A549 (cell line): ENCODE measurements around the gene GOLGA3.

ENCODE experiments used
- CHD4 ChIP-seq: fragments of 200-600 bp; sonication (generic); IDR thresholded peaks from 2 replicates; pipeline ENCODE4 v1.6.1; 2016; ENCODE audit warnings: antibody characterized with exemption, mild to moderate bottlenecking, borderline replicate concordance
- EHMT2 ChIP-seq: fragments of 200-600 bp; sonication (generic); IDR thresholded peaks from 2 replicates; pipeline ENCODE4 v1.6.1; 2016; ENCODE audit warnings: antibody characterized with exemption, low read depth, mild to moderate bottlenecking, moderate library complexity
- JUN ChIP-seq, 2 experiments: fragments of >200 bp; sonication (Bioruptor Twin); formaldehyde crosslinking; IDR thresholded peaks; 2 replicates in 1 of 2; 3 replicates in 1 of 2; pipeline ENCODE4 v1.6.1; 2016 to 2017
- MYC ChIP-seq: IDR thresholded peaks from 2 replicates; pipeline ENCODE4 v1.6.1; 2012; ENCODE audit warnings: mild to moderate bottlenecking, inconsistent platforms, low read length, improper control_type of control experiment, borderline replicate concordance
- POLR2A ChIP-seq: IDR thresholded peaks from 2 replicates; pipeline ENCODE4 v1.6.1; 2012; ENCODE audit warnings: mild to moderate bottlenecking, low read length
- RAD21 ChIP-seq, 2 experiments: fragments of >200 bp in 1 of 2; sonication (Bioruptor Twin) in 1 of 2; formaldehyde crosslinking in 1 of 2; IDR thresholded peaks in 1 of 2; conservative IDR thresholded peaks in 1 of 2; 2 replicates in 1 of 2; 3 replicates in 1 of 2; pipeline ENCODE4 v1.6.1; 2012 to 2018; ENCODE audit warnings: inconsistent platforms in 1 of 2
- RARB ChIP-seq: fragments of 250-450 bp; sonication (Bioruptor Pico); IDR thresholded peaks from 2 replicates; pipeline ENCODE4 v1.8.0; 2021; ENCODE audit warnings: mild to moderate bottlenecking, moderate library complexity
- TF ChIP-seq, protein P1 (sequence below): fragments of >200 bp; sonication (Bioruptor Twin); formaldehyde crosslinking; IDR thresholded peaks from 3 replicates; pipeline ENCODE4 v1.5.1; 2016
- TF ChIP-seq, protein P2 (sequence below): IDR thresholded peaks from 2 replicates; pipeline ENCODE4 v1.6.1; 2012
- TF ChIP-seq, protein P3 (sequence below): fragments of 200-600 bp; sonication (generic); IDR thresholded peaks from 2 replicates; pipeline ENCODE4 v1.6.1; 2016; ENCODE audit warnings: antibody characterized with exemption, mild to moderate bottlenecking, moderate library complexity
- TF ChIP-seq, protein P4 (sequence below): fragments of 450-650 bp; IDR thresholded peaks from 2 replicates; pipeline ENCODE4 v1.6.1; 2014; ENCODE audit warnings: antibody characterized with exemption

DNA sequence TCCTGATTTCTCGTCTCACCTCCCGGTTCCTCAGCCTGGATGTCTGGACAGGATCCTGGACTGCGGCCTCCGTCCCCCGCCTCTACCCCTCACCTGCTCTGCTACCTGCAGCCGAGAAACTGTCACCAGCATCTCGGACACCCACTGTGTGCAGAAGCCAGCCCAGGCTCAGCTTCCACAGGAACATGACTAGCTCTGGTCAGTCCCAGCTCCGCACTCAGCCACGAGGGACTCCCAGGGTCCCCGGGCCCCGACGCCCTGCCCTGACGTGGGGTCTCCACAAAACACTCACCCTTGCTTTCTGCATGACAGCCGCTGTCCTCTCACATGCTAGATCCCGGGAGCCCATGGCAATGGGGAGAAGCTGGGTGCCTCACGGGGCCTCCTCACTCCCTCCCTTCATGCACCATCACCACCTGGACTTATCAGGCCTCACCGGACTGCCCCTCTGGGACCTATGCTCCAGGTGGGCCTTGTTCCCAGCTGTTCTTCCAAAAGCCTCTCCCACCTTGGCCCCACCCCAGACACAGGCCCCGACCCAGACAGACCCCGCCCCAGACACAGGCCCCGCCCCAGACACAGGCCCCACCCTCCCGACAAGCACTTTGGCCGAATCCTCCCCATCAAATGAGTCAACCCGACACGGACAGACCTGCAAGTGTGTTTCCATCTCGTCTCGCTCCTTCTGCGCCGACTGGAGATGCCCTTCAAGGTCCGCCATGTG, 40.1 kb downstream of the GOLGA3 start:
- TF ChIP-seq, protein P1, sequence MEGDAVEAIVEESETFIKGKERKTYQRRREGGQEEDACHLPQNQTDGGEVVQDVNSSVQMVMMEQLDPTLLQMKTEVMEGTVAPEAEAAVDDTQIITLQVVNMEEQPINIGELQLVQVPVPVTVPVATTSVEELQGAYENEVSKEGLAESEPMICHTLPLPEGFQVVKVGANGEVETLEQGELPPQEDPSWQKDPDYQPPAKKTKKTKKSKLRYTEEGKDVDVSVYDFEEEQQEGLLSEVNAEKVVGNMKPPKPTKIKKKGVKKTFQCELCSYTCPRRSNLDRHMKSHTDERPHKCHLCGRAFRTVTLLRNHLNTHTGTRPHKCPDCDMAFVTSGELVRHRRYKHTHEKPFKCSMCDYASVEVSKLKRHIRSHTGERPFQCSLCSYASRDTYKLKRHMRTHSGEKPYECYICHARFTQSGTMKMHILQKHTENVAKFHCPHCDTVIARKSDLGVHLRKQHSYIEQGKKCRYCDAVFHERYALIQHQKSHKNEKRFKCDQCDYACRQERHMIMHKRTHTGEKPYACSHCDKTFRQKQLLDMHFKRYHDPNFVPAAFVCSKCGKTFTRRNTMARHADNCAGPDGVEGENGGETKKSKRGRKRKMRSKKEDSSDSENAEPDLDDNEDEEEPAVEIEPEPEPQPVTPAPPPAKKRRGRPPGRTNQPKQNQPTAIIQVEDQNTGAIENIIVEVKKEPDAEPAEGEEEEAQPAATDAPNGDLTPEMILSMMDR: no peak
- no peak for TF ChIP-seq JUN (IDR thresholded peaks at IDR 0.05)
- TF ChIP-seq RAD21 (conservative IDR thresholded peaks at IDR 0.05 in 1 of 2, IDR thresholded peaks at IDR 0.05 in 1 of 2): no peak
- TF ChIP-seq RARB (CRISPR knock-in tag): no peak
- no peak for TF ChIP-seq POLR2A
- TF ChIP-seq, protein P2, sequence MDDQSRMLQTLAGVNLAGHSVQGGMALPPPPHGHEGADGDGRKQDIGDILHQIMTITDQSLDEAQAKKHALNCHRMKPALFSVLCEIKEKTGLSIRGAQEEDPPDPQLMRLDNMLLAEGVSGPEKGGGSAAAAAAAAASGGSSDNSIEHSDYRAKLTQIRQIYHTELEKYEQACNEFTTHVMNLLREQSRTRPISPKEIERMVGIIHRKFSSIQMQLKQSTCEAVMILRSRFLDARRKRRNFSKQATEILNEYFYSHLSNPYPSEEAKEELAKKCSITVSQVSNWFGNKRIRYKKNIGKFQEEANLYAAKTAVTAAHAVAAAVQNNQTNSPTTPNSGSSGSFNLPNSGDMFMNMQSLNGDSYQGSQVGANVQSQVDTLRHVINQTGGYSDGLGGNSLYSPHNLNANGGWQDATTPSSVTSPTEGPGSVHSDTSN: no peak
- TF ChIP-seq EHMT2: no peak
- TF ChIP-seq CHD4: no peak
- TF ChIP-seq, protein P3, sequence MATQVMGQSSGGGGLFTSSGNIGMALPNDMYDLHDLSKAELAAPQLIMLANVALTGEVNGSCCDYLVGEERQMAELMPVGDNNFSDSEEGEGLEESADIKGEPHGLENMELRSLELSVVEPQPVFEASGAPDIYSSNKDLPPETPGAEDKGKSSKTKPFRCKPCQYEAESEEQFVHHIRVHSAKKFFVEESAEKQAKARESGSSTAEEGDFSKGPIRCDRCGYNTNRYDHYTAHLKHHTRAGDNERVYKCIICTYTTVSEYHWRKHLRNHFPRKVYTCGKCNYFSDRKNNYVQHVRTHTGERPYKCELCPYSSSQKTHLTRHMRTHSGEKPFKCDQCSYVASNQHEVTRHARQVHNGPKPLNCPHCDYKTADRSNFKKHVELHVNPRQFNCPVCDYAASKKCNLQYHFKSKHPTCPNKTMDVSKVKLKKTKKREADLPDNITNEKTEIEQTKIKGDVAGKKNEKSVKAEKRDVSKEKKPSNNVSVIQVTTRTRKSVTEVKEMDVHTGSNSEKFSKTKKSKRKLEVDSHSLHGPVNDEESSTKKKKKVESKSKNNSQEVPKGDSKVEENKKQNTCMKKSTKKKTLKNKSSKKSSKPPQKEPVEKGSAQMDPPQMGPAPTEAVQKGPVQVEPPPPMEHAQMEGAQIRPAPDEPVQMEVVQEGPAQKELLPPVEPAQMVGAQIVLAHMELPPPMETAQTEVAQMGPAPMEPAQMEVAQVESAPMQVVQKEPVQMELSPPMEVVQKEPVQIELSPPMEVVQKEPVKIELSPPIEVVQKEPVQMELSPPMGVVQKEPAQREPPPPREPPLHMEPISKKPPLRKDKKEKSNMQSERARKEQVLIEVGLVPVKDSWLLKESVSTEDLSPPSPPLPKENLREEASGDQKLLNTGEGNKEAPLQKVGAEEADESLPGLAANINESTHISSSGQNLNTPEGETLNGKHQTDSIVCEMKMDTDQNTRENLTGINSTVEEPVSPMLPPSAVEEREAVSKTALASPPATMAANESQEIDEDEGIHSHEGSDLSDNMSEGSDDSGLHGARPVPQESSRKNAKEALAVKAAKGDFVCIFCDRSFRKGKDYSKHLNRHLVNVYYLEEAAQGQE: no peak
- TF ChIP-seq, protein P4, sequence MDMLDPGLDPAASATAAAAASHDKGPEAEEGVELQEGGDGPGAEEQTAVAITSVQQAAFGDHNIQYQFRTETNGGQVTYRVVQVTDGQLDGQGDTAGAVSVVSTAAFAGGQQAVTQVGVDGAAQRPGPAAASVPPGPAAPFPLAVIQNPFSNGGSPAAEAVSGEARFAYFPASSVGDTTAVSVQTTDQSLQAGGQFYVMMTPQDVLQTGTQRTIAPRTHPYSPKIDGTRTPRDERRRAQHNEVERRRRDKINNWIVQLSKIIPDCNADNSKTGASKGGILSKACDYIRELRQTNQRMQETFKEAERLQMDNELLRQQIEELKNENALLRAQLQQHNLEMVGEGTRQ: no peak
- TF ChIP-seq MYC: no peak
